T-cell (primary cell): ENCODE results near the gene ATP8B3. TPM values are rescaled to one million over a fixed set of nuclear protein-coding genes. Genes with fewer than 3 reads are reported as not detected.
A peak's percentile ranks its signal among the peaks of the same experiment; 100 is the strongest.

Source experiments
- ATAC-seq, 4 experiments: fragments of 200-7000 bp in 3 of 4; fragments of 150-1000 bp in 1 of 4; cut with Tn5 transposase; replicated peaks in 1 of 4; 1 replicate in 3 of 4; 2 replicates in 1 of 4; pipeline ENCODE4 v1.10.0; 2021; ENCODE audit warnings: moderate library complexity in 3 of 4, mild to moderate bottlenecking in 2 of 4, moderate number of reproducible peaks in 1 of 4
- CTCF ChIA-PET, 2 donors: fragments of 300-600 bp; sonication (Branson Sonifier 250); formaldehyde crosslinking; loops; one replicate each; lab custom pipeline; 2022; ENCODE audit warnings: antibody characterized with exemption in 2 of 2; lab: Charles Lee
- POLR2A ChIA-PET, 2 donors: fragments of 300-600 bp; sonication (Branson Sonifier 250); formaldehyde crosslinking; loops; one replicate each; lab custom pipeline; 2022; ENCODE audit warnings: antibody characterized with exemption in 2 of 2; lab: Charles Lee
- DNase-seq, 35 experiments: peaks; one replicate each; pipeline versions ENCODE4 v3.0.0 to v3.0.0-alpha.2; 2013 to 2023
- H3K27ac ChIP-seq: one replicate; pipeline ENCODE4 v1.5.1; 2013; ENCODE audit warnings: low read length
- H3K27me3 ChIP-seq, 2 experiments: replicated peaks in 1 of 2; 1 replicate in 1 of 2; 2 replicates in 1 of 2; pipeline versions ENCODE4 v1.6.1 to v1.7.0; 2013; ENCODE audit warnings: low read length in 1 of 2, mixed read lengths in 1 of 2; ENCODE audit not compliant: control insufficient read depth in 2 of 2, insufficient read depth in 2 of 2; ENCODE audit errors: extremely low read depth in 1 of 2
- H3K36me3 ChIP-seq, 2 donors: 1 replicate in 1 of 2; 2 replicates in 1 of 2; pipeline versions ENCODE4 v1.6.1 to v1.7.0; 2013; ENCODE audit warnings: low read length in 1 of 2; ENCODE audit not compliant: control insufficient read depth in 2 of 2, insufficient read depth in 1 of 2; ENCODE audit errors: extremely low read depth in 1 of 2
- H3K4me1 ChIP-seq, 2 experiments: 1 replicate in 1 of 2; 2 replicates in 1 of 2; pipeline versions ENCODE4 v1.6.1 to v1.7.0; 2013; ENCODE audit warnings: low read length in 2 of 2, mixed read lengths in 1 of 2; ENCODE audit not compliant: insufficient read depth in 2 of 2, control insufficient read depth in 1 of 2; ENCODE audit errors: extremely low read depth in 1 of 2
- H3K4me3 ChIP-seq, 2 donors: 1 replicate in 1 of 2; 2 replicates in 1 of 2; pipeline versions ENCODE4 v1.5.1 to v1.7.0; 2013; ENCODE audit warnings: mild to moderate bottlenecking in 2 of 2, low read length in 1 of 2, moderate library complexity in 1 of 2; ENCODE audit not compliant: control insufficient read depth in 1 of 2; ENCODE audit errors: extremely low read depth in 1 of 2
- H3K9me3 ChIP-seq: 2 replicates; pipeline ENCODE4 v1.7.0; 2013
- H3K27ac Mint-ChIP-seq, 2 donors: one replicate each; pipeline ENCODE4 v1.8.0; 2020 to 2021; ENCODE audit warnings: mild to moderate bottlenecking in 2 of 2, mixed read lengths in 2 of 2
- H3K27me3 Mint-ChIP-seq, 2 donors: one replicate each; pipeline ENCODE4 v1.8.0; 2021 to 2022; ENCODE audit warnings: mixed read lengths in 2 of 2
- H3K36me3 Mint-ChIP-seq: one replicate; pipeline ENCODE4 v1.8.0; 2021; ENCODE audit warnings: mixed read lengths
- H3K4me1 Mint-ChIP-seq, 3 donors: one replicate each; pipeline ENCODE4 v1.8.0; 2020 to 2022; ENCODE audit warnings: mixed read lengths in 3 of 3, mild to moderate bottlenecking in 1 of 3
- H3K4me3 Mint-ChIP-seq, 3 donors: one replicate each; pipeline ENCODE4 v1.8.0; 2020 to 2022; ENCODE audit warnings: mild to moderate bottlenecking in 3 of 3, mixed read lengths in 3 of 3, moderate library complexity in 3 of 3
- H3K9me3 Mint-ChIP-seq, 3 donors: one replicate each; pipeline ENCODE4 v1.8.0; 2020 to 2022; ENCODE audit warnings: mixed read lengths in 3 of 3
- WGBS: methylation state at CpG from one replicate; pipeline ENCODE4 v1.1.5; 2013; ENCODE audit warnings: missing lambda C conversion rate; ENCODE audit not compliant: insufficient coverage; 5-methylcytosine and 5-hydroxymethylcytosine counted together
- total RNA-seq, 35 experiments: library from RNA in 6 of 35; stranded (reverse) in 6 of 35; fragments of 120-200 nt in 1 of 35; gene quantifications; one replicate each; pipeline versions ENCODE4 v1.2.1 to v1.2.4 and lab custom pipeline; 2013 to 2026

The ATP8B3 gene
- total RNA-seq, 5 donors from 2014 or later (not counting 1 experiment from before 2014, with no cell fraction given) = 3.5 to 5.7 (median 4.0) TPM

DNA sequence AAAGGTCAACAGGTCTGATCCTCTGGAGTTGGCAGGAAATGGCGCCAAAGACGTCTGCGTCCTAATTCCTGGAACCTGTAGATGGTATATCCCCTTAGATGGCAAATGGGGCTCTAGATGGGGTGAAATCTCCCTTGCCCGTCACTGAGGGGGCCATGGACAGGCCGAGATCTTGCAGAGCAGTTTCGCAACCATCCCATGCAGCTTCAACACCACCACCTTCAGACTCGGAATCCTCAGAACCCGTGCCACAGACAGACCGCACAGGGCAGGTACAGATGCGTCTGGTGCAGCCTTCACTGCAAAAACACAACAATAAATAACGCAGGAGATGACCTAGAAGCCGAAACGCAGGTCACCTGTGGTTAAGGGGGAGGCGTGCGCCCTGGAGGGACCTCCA, 18.5 kb upstream of the ATP8B3 start:
- peaks cover 0 to 23% of the 10 kb centered on the region in 2 experiments for H3K4me1 ChIP-seq
- H3K27me3 ChIP-seq = no peaks in the 10 kb centered on the region
- ATAC-seq (no peak), DNase-seq (no peak)
- H3K27me3 Mint-ChIP-seq = no peaks in the 10 kb centered on the region
- H3K4me3 ChIP-seq = no peak overlapping the region
- peaks cover 5 to 17% (median 14%) of the 10 kb centered on the region in 3 donors for H3K4me1 Mint-ChIP-seq
- peaks cover 4% of the 10 kb centered on the region for H3K36me3 Mint-ChIP-seq
- H3K27ac ChIP-seq = no peak overlapping the region
- WGBS = 100% methylated on average over 3 of the region's 15 CpGs
- H3K4me3 Mint-ChIP-seq = no peak overlapping the region
- H3K9me3 ChIP-seq = no peaks in the 10 kb centered on the region
- ChIA-PET CTCF (no interaction called here), POLR2A (no interaction called here)
- H3K27ac Mint-ChIP-seq = no peak overlapping the region
- no peaks in the 10 kb centered on the region for H3K9me3 Mint-ChIP-seq
- H3K36me3 ChIP-seq = peaks cover 22 to 24% of the 10 kb centered on the region in 2 donors

DNA sequence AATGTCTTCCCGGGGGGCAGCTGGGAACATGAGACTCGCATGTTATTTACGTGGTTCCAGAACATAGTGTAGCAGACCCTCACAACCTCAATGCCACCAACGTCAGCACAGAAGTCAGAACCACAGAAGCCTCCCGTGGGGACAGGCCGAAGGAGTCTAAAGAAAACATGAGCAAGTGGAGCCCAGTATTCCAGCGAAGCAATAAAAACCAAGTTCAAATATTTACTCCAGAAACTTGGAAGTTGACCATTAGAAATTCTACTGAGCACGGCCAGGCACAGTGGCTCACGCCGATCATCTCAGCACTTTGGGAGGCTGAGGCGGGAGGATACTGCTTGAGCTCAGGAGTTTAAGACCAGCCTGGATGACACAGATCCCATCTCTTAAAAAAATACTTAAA, 17.9 kb upstream of the ATP8B3 start:
- H3K36me3 ChIP-seq = peaks cover 22 to 25% of the 10 kb centered on the region in 2 donors
- ChIA-PET CTCF (no interaction called here), POLR2A (no interaction called here)
- H3K36me3 Mint-ChIP-seq = peaks cover 4% of the 10 kb centered on the region
- H3K4me3 ChIP-seq = no peak overlapping the region
- no peak for ATAC-seq
- no peaks in the 10 kb centered on the region for H3K9me3 ChIP-seq
- H3K4me1 ChIP-seq = peaks cover 0 to 22% of the 10 kb centered on the region in 2 experiments
- no peak overlapping the region for H3K27ac Mint-ChIP-seq
- 93% methylated on average over 3 of the region's 11 CpGs for WGBS
- H3K27me3 Mint-ChIP-seq = no peaks in the 10 kb centered on the region
- no peak overlapping the region for H3K27ac ChIP-seq
- H3K4me3 Mint-ChIP-seq = no peak overlapping the region
- H3K27me3 ChIP-seq = no peaks in the 10 kb centered on the region
- no peak for DNase-seq
- H3K4me1 Mint-ChIP-seq = peaks cover 5 to 17% (median 14%) of the 10 kb centered on the region in 3 donors
- no peaks in the 10 kb centered on the region for H3K9me3 Mint-ChIP-seq

DNA sequence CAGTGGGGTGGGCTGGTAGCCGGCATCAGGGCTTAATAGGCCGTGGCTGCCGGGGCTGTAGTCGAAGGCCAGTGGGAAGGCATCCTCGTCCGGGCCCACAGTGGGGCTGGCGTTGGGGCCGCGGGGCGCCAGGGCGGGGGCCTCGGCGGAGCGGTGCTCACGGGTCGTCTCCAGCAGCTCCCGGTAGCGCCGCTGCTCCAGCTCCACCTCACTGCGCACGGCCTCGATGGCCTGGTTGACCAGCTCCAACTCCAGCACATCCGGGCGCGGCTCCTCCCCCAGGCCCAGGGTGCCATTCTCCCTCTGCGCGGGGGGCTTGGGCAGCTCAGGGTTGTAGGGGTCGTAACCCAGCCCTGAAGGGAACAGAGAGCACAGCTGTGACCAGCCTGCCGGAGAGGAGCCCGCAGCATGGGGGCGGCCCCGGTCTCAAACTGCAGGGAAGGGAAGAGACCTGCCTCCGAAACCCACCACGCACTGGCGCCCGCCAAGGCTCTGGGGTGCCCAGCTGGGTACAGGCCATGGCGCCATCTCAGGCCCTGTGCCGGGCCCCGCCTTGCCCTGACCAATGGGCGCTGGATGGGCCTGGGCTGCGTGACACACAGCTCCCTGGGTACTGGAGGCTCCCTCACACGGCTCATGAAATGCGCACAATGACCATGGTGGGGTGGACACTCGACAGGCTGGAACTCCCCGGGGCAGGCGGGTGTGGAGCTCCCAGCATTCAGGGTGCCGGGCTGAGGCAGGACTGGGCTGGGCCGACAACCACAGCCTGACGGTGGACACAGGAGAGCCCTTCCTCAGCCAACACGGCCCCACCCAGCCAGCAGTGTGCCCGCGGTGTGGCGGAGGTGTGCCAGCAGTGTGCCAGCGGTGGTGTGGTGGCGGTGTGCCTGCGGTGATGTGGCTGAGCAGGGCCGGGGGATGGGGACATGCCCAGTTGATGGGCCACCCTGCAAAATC, 16.5 kb upstream of the ATP8B3 start:
- DNase-seq = no peak
- peak in 1 of 4 experiments; percentile 7 for ATAC-seq
- Histone ChIP-seq H3K36me3 (peaks cover 23 to 34% of the 10 kb centered on the region in 2 donors), H3K9me3 (no peaks in the 10 kb centered on the region), H3K4me3 (no peak overlapping the region), H3K27ac (no peak overlapping the region), H3K27me3 (no peaks in the 10 kb centered on the region), H3K4me1 (peaks cover 0 to 15% of the 10 kb centered on the region in 2 experiments)
- CTCF ChIA-PET = interaction anchor here in 1 of 2 donors (1.2 kb wide), 1 partner anchor 156 kb away, joined by 4 read pairs; no protein-coding TSS in a partner anchor
- 95% methylated on average over 54 of the region's 57 CpGs for WGBS
- no peaks in the 10 kb centered on the region for H3K9me3 Mint-ChIP-seq
- no peaks in the 10 kb centered on the region for H3K27me3 Mint-ChIP-seq
- H3K4me1 Mint-ChIP-seq = peaks cover 5 to 14% (median 11%) of the 10 kb centered on the region in 3 donors
- no peak overlapping the region for H3K27ac Mint-ChIP-seq
- POLR2A ChIA-PET = no interaction called here
- peaks cover 8% of the 10 kb centered on the region for H3K36me3 Mint-ChIP-seq
- no peak overlapping the region for H3K4me3 Mint-ChIP-seq

- peak in 1 of 4 experiments; percentile 3 for ATAC-seq
- ChIA-PET POLR2A (no interaction called here), CTCF (interaction anchor here in 1 of 2 donors (0.7 to 1.2 kb wide), 2 partner anchors 155 to 283 kb away, joined by 3 to 4 read pairs; no protein-coding TSS in a partner anchor)
Measured at GRCh38 chr19:1827566-1828278, 15.6 kb upstream of the ATP8B3 start.

GRCh38 chr19:1826557-1827521, 14.8 kb upstream of the ATP8B3 start:
- ATAC-seq (peak in 2 of 4 experiments; percentile 12 to 18), DNase-seq (no peak)
- H3K36me3 ChIP-seq = peaks cover 29 to 49% of the 10 kb centered on the region in 2 donors
- Mint-ChIP-seq H3K9me3 (no peaks in the 10 kb centered on the region), H3K27me3 (no peaks in the 10 kb centered on the region), H3K36me3 (peaks cover 13% of the 10 kb centered on the region), H3K4me3 (no peak overlapping the region), H3K4me1 (peaks cover 5 to 10% (median 7%) of the 10 kb centered on the region in 3 donors), H3K27ac (no peak overlapping the region)
- no peak overlapping the region for H3K4me3 ChIP-seq
- H3K9me3 ChIP-seq = no peaks in the 10 kb centered on the region
- 86% methylated on average over 50 of the region's 63 CpGs for WGBS
- H3K27ac ChIP-seq = no peak overlapping the region
- H3K27me3 ChIP-seq = no peaks in the 10 kb centered on the region
- CTCF ChIA-PET = interaction anchor here (0.6 to 1.5 kb wide), 7 partner anchors 10 to 303 kb away, joined by 3 to 5 read pairs (median 3); no protein-coding TSS in a partner anchor
- H3K4me1 ChIP-seq = peaks cover 0 to 13% of the 10 kb centered on the region in 2 experiments
- POLR2A ChIA-PET = no interaction called here

More at GRCh38 chr19:1827566-1828278, 15.6 kb upstream of the ATP8B3 start:
- peaks cover 0 to 13% of the 10 kb centered on the region in 2 experiments for H3K4me1 ChIP-seq
- no peaks in the 10 kb centered on the region for H3K9me3 Mint-ChIP-seq
- peaks cover 29 to 42% of the 10 kb centered on the region in 2 donors for H3K36me3 ChIP-seq
- H3K4me3 ChIP-seq = no peak overlapping the region
- no peak for DNase-seq
- no peak overlapping the region for H3K4me3 Mint-ChIP-seq
- no peaks in the 10 kb centered on the region for H3K27me3 Mint-ChIP-seq
- no peaks in the 10 kb centered on the region for H3K9me3 ChIP-seq
- H3K4me1 Mint-ChIP-seq = peaks cover 5 to 10% (median 7%) of the 10 kb centered on the region in 3 donors
- WGBS = 97% methylated on average over 30 of the region's 41 CpGs
- H3K27me3 ChIP-seq = no peaks in the 10 kb centered on the region
- H3K27ac ChIP-seq = no peak overlapping the region
- H3K36me3 Mint-ChIP-seq = peaks cover 8% of the 10 kb centered on the region
- H3K27ac Mint-ChIP-seq = no peak overlapping the region
